DOHH2 (cell line): ENCODE results near the gene CHMP6.

ENCODE experiments used
- H3F3A ChIP-seq: fragments of 200-600 bp; sonication (generic), shearing (Covaris generic); 2 replicates; pipeline ENCODE4 v1.6.0; 2016; ENCODE audit warnings: antibody characterized with exemption, mild to moderate bottlenecking; ENCODE audit not compliant: control insufficient read depth, insufficient read depth
- H3K27ac ChIP-seq: fragments of 200-600 bp; sonication (generic); 2 replicates; pipeline ENCODE4 v1.5.1; 2014; ENCODE audit warnings: low read depth, mild to moderate bottlenecking, low read length, moderate library complexity
- H3K27me3 ChIP-seq: fragments of 200-600 bp; sonication (generic); 2 replicates; pipeline ENCODE4 v1.6.1; 2014; ENCODE audit warnings: mild to moderate bottlenecking, low read length, mixed read lengths; ENCODE audit not compliant: control insufficient read depth
- H3K36me3 ChIP-seq: fragments of 200-600 bp; sonication (generic); 2 replicates; pipeline ENCODE4 v1.6.1; 2014; ENCODE audit warnings: mild to moderate bottlenecking, low read length, moderate library complexity, mixed read lengths; ENCODE audit not compliant: control insufficient read depth
- H3K4me1 ChIP-seq: fragments of 200-600 bp; sonication (generic); 2 replicates; pipeline ENCODE4 v1.6.1; 2014; ENCODE audit warnings: mild to moderate bottlenecking, low read length, mixed read lengths; ENCODE audit not compliant: control insufficient read depth
- H3K4me2 ChIP-seq: fragments of 200-600 bp; sonication (generic); 2 replicates; pipeline ENCODE4 v1.6.0; 2014; ENCODE audit warnings: mild to moderate bottlenecking, low read length, moderate library complexity
- H3K4me3 ChIP-seq: fragments of 200-600 bp; sonication (generic); 2 replicates; pipeline ENCODE4 v1.5.1; 2014; ENCODE audit warnings: mild to moderate bottlenecking, low read length, mixed read lengths
- H3K79me2 ChIP-seq: fragments of 200-600 bp; sonication (generic); 2 replicates; pipeline ENCODE4 v1.6.1; 2014; ENCODE audit warnings: mild to moderate bottlenecking, low read length, mixed read lengths; ENCODE audit not compliant: control insufficient read depth
- H3K9me2 ChIP-seq: fragments of 200-600 bp; sonication (generic); replicated peaks from 2 replicates; pipeline ENCODE4 v1.6.1; 2014; ENCODE audit warnings: mild to moderate bottlenecking, low read length, mixed read lengths; ENCODE audit not compliant: control insufficient read depth
- H3K9me3 ChIP-seq: fragments of 200-600 bp; sonication (generic); 2 replicates; pipeline ENCODE4 v1.6.1; 2014; ENCODE audit warnings: antibody characterized with exemption, low read length, mixed read lengths; ENCODE audit not compliant: control insufficient read depth, insufficient read depth
- H4K20me1 ChIP-seq: fragments of 200-600 bp; sonication (generic); 2 replicates; pipeline ENCODE4 v1.6.0; 2014; ENCODE audit warnings: low read depth, mild to moderate bottlenecking, antibody characterized with exemption, low read length, moderate library complexity; ENCODE audit not compliant: control insufficient read depth, insufficient read depth
- CTCF ChIP-seq: fragments of 200-600 bp; sonication (generic); IDR thresholded peaks from one replicate; pipeline ENCODE4 v1.5.1; 2014; ENCODE audit warnings: antibody characterized with exemption, mild to moderate bottlenecking, low read depth, low read length; ENCODE audit not compliant: poor library complexity, severe bottlenecking
- EZH2phosphoT487 ChIP-seq: fragments of 200-600 bp; sonication (generic); IDR thresholded peaks from 2 replicates; pipeline ENCODE4 v1.6.1; 2017; ENCODE audit warnings: borderline replicate concordance, mild to moderate bottlenecking, antibody characterized with exemption, low read length, moderate library complexity, mixed read lengths

CHMP6 gene

GRCh38 chr17:80976701-80977100, 14.9 kb upstream of the CHMP6 start:
- Histone ChIP-seq H4K20me1 (no peaks in the 10 kb centered on the region), H3K27me3 (no peaks in the 10 kb centered on the region), H3K4me1 (no peaks in the 10 kb centered on the region), H3K4me3 (no peak overlapping the region), H3F3A (no peaks in the 10 kb centered on the region), H3K9me3 (no peaks in the 10 kb centered on the region), H3K27ac (no peak overlapping the region), H3K79me2 (no peaks in the 10 kb centered on the region), H3K9me2 (no peaks in the 10 kb centered on the region), H3K4me2 (no peak overlapping the region), H3K36me3 (no peaks in the 10 kb centered on the region)
- TF ChIP-seq EZH2phosphoT487 (no peak), CTCF (no peak)

- Histone ChIP-seq H3K27me3 (0 out of 2 replicates have a peak, but pooled peaks cover 4% of the 10 kb centered on the region), H3K4me1 (no peaks in the 10 kb centered on the region), H3K4me3 (no peak overlapping the region), H3K9me2 (no peaks in the 10 kb centered on the region), H3K79me2 (no peaks in the 10 kb centered on the region), H3F3A (no peaks in the 10 kb centered on the region), H3K4me2 (no peak overlapping the region), H3K36me3 (no peaks in the 10 kb centered on the region), H3K27ac (no peak overlapping the region), H3K9me3 (no peaks in the 10 kb centered on the region), H4K20me1 (no peaks in the 10 kb centered on the region)
- TF ChIP-seq EZH2phosphoT487 (no peak), CTCF (no peak)
Observed at GRCh38 chr17:80977172-80977571, 14.5 kb upstream of the CHMP6 start.

- Histone ChIP-seq H4K20me1 (no peaks in the 10 kb centered on the region), H3K9me2 (no peaks in the 10 kb centered on the region), H3K9me3 (no peaks in the 10 kb centered on the region), H3K4me1 (no peaks in the 10 kb centered on the region), H3K36me3 (no peaks in the 10 kb centered on the region), H3K27ac (no peak overlapping the region), H3K27me3 (0 out of 2 replicates have a peak, but pooled peaks cover 4% of the 10 kb centered on the region), H3K4me2 (no peak overlapping the region), H3F3A (no peaks in the 10 kb centered on the region), H3K79me2 (no peaks in the 10 kb centered on the region), H3K4me3 (no peak overlapping the region)
- TF ChIP-seq CTCF, result no peak
- no peak for TF ChIP-seq EZH2phosphoT487
Observed at GRCh38 chr17:80978499-80979497, 12.8 kb upstream of the CHMP6 start.
